H9 (cell line): Measurements from ENCODE around the gene TEK. TPM values are rescaled to one million over a fixed set of nuclear protein-coding genes. Genes with fewer than 3 reads are reported as not detected.

ENCODE experiments used
- DNase-seq: peaks from one replicate; pipeline ENCODE4 v3.0.0-alpha.2; 2017
- H2AFZ ChIP-seq: one replicate; pipeline ENCODE4 v1.6.1; 2013; ENCODE audit warnings: mild to moderate bottlenecking, low read length, control low read depth, moderate library complexity
- H2AK5ac ChIP-seq: 2 replicates; pipeline ENCODE4 v1.6.1; 2013; ENCODE audit warnings: low read length, control low read depth, mixed read lengths; ENCODE audit not compliant: insufficient read length
- H2BK120ac ChIP-seq: one replicate; pipeline ENCODE4 v1.6.1; 2013; ENCODE audit warnings: low read depth, mild to moderate bottlenecking, low read length, control low read depth, inconsistent platforms; ENCODE audit not compliant: poor library complexity, severe bottlenecking
- H2BK12ac ChIP-seq: 2 replicates; pipeline ENCODE4 v1.6.1; 2013; ENCODE audit warnings: low read length, control low read depth, mixed read lengths, low read depth; ENCODE audit not compliant: insufficient read length
- H2BK15ac ChIP-seq: 2 replicates; pipeline ENCODE4 v1.6.1; 2013; ENCODE audit warnings: low read depth, low read length, control low read depth
- H2BK20ac ChIP-seq: one replicate; pipeline ENCODE4 v1.6.1; 2013; ENCODE audit warnings: low read depth, mild to moderate bottlenecking, low read length, control low read depth, inconsistent platforms; ENCODE audit not compliant: poor library complexity, severe bottlenecking
- H2BK5ac ChIP-seq: 2 replicates; pipeline ENCODE4 v1.6.1; 2013; ENCODE audit warnings: low read length, control low read depth, mixed read lengths; ENCODE audit not compliant: insufficient read length
- H3K14ac ChIP-seq: 2 replicates; pipeline ENCODE4 v1.6.1; 2013; ENCODE audit warnings: low read length, control low read depth; ENCODE audit not compliant: insufficient read depth
- H3K18ac ChIP-seq: 2 replicates; pipeline ENCODE4 v1.6.1; 2013; ENCODE audit warnings: low read depth, mild to moderate bottlenecking, mixed read lengths, low read length, control low read depth; ENCODE audit not compliant: insufficient read length
- H3K23ac ChIP-seq: 2 replicates; pipeline ENCODE4 v1.6.1; 2013; ENCODE audit warnings: low read length, control low read depth, mixed read lengths, low read depth; ENCODE audit not compliant: insufficient read length
- H3K23me2 ChIP-seq: 2 replicates; pipeline ENCODE4 v1.6.1; 2013; ENCODE audit warnings: low read depth, mild to moderate bottlenecking, mixed read lengths, low read length, control low read depth; ENCODE audit not compliant: insufficient read length, poor library complexity, severe bottlenecking
- H3K27ac ChIP-seq: 2 replicates; pipeline ENCODE4 v1.5.1; 2013; ENCODE audit warnings: low read length, control low read depth, mixed read lengths, low read depth; ENCODE audit not compliant: insufficient read length
- H3K27me3 ChIP-seq: 2 replicates; pipeline ENCODE4 v1.6.1; 2013; ENCODE audit warnings: low read length, control low read depth, inconsistent platforms; ENCODE audit not compliant: insufficient read depth
- H3K4ac ChIP-seq: 2 replicates; pipeline ENCODE4 v1.6.1; 2013; ENCODE audit warnings: low read depth, mild to moderate bottlenecking, control low read depth, inconsistent platforms, low read length, moderate library complexity
- H3K4me1 ChIP-seq: 2 replicates; pipeline ENCODE4 v1.6.1; 2013; ENCODE audit warnings: low read length, control low read depth, inconsistent platforms; ENCODE audit not compliant: insufficient read depth
- H3K4me2 ChIP-seq: 2 replicates; pipeline ENCODE4 v1.6.1; 2013; ENCODE audit warnings: low read length, control low read depth, mixed read lengths; ENCODE audit not compliant: insufficient read length, insufficient read depth
- H3K56ac ChIP-seq: 2 replicates; pipeline ENCODE4 v1.6.1; 2013; ENCODE audit warnings: low read depth, mild to moderate bottlenecking, mixed read lengths, low read length, control low read depth; ENCODE audit not compliant: insufficient read length
- H3K79me1 ChIP-seq: 2 replicates; pipeline ENCODE4 v1.6.1; 2013; ENCODE audit warnings: low read depth, mild to moderate bottlenecking, moderate library complexity, low read length, control low read depth, inconsistent platforms; ENCODE audit not compliant: insufficient read depth, poor library complexity, severe bottlenecking
- H3K79me2 ChIP-seq: 2 replicates; pipeline ENCODE4 v1.6.1; 2013; ENCODE audit warnings: low read length, control low read depth, inconsistent platforms; ENCODE audit not compliant: insufficient read depth
- H3K9ac ChIP-seq: 2 replicates; pipeline ENCODE4 v1.6.1; 2013; ENCODE audit warnings: low read length, control low read depth, mixed read lengths; ENCODE audit not compliant: insufficient read length; ENCODE audit errors: extremely low read depth
- H3K9me3 ChIP-seq: one replicate; pipeline ENCODE4 v1.6.1; 2013; ENCODE audit warnings: low read depth, low read length, inconsistent platforms; ENCODE audit not compliant: control insufficient read depth
- H3T11ph ChIP-seq: one replicate; pipeline ENCODE4 v1.6.1; 2013; ENCODE audit warnings: mild to moderate bottlenecking, low read length, control low read depth, inconsistent platforms
- H4K20me1 ChIP-seq: one replicate; pipeline ENCODE4 v1.6.1; 2013; ENCODE audit not compliant: control insufficient read depth, insufficient read length, insufficient read depth
- H4K5ac ChIP-seq: 2 replicates; pipeline ENCODE4 v1.6.1; 2013; ENCODE audit warnings: low read depth, mild to moderate bottlenecking, mixed read lengths, low read length, control low read depth; ENCODE audit not compliant: insufficient read length
- H4K8ac ChIP-seq: replicated peaks from 2 replicates; pipeline ENCODE4 v1.6.1; 2013; ENCODE audit warnings: low read length, control low read depth, mixed read lengths, low read depth; ENCODE audit not compliant: insufficient read length
- H4K91ac ChIP-seq: 2 replicates; pipeline ENCODE4 v1.6.1; 2013; ENCODE audit warnings: low read depth, mild to moderate bottlenecking, moderate library complexity, mixed read lengths, low read length, control low read depth; ENCODE audit not compliant: insufficient read length
- H3K27ac Mint-ChIP-seq, 3 experiments: 2 replicates in 2 of 3; 3 replicates in 1 of 3; pipeline ENCODE4 v1.8.0; 2020 to 2021; ENCODE audit warnings: mixed read lengths in 3 of 3, mild to moderate bottlenecking in 1 of 3, moderate library complexity in 1 of 3
- H3K27me3 Mint-ChIP-seq: 2 replicates; pipeline ENCODE4 v1.8.0; 2021; ENCODE audit warnings: low read depth, mild to moderate bottlenecking, moderate library complexity, mixed read lengths
- H3K36me3 Mint-ChIP-seq, 3 experiments: 2 replicates in 2 of 3; 3 replicates in 1 of 3; pipeline ENCODE4 v1.8.0; 2020 to 2021; ENCODE audit warnings: low read depth in 3 of 3, mixed read lengths in 3 of 3; ENCODE audit not compliant: insufficient read depth in 1 of 3
- H3K4me1 Mint-ChIP-seq, 2 experiments: 2 replicates each; pipeline ENCODE4 v1.8.0; 2020; ENCODE audit warnings: mixed read lengths in 2 of 2
- H3K4me3 Mint-ChIP-seq, 2 experiments: 2 replicates in 1 of 2; 3 replicates in 1 of 2; pipeline ENCODE4 v1.8.0; 2020 to 2021; ENCODE audit warnings: mild to moderate bottlenecking in 2 of 2, mixed read lengths in 2 of 2, moderate library complexity in 1 of 2
- H3K9me3 Mint-ChIP-seq, 2 experiments: 2 replicates in 1 of 2; 3 replicates in 1 of 2; pipeline ENCODE4 v1.8.0; 2020; ENCODE audit warnings: mild to moderate bottlenecking in 2 of 2, mixed read lengths in 2 of 2, moderate library complexity in 1 of 2
- CTCF ChIP-seq: fragments of 200-600 bp; sonication (generic); conservative IDR thresholded peaks from 3 replicates; pipeline ENCODE4 v1.8.0; 2021; ENCODE audit warnings: antibody characterized with exemption, mild to moderate bottlenecking
- WGBS: extraction: QIAGEN DNeasy Blood & Tissue Kit; methylation state at CpG from one replicate; pipeline ENCODE4 v1.1.7; 2013; ENCODE audit warnings: missing lambda C conversion rate, low lambda C conversion rate, mixed read lengths; ENCODE audit not compliant: insufficient read length; ENCODE audit errors: extremely low coverage; 5-methylcytosine and 5-hydroxymethylcytosine counted together
- total RNA-seq: library from RNA; stranded (reverse); gene quantifications from 2 replicates; pipeline ENCODE4 v1.2.1, GENCODE V29; 2021

TEK gene
- total RNA-seq, 1 experiment from 2014 or later, result 1.8 TPM

- Histone ChIP-seq H4K91ac (no peak overlapping the region), H3K4me2 (no peak overlapping the region), H4K20me1 (no peaks in the 10 kb centered on the region), H2AK5ac (no peak overlapping the region), H3K9me3 (no peaks in the 10 kb centered on the region), H2BK5ac (no peak overlapping the region), H3K23me2 (no peaks in the 10 kb centered on the region), H3K79me1 (no peaks in the 10 kb centered on the region), H2BK20ac (no peak overlapping the region), H3K14ac (no peak overlapping the region), H2AFZ (no peak overlapping the region), H2BK120ac (no peak overlapping the region), H3K79me2 (no peaks in the 10 kb centered on the region), H4K8ac (no peak overlapping the region), H3K4ac (no peak overlapping the region), H3K18ac (no peak overlapping the region), H3T11ph (no peak overlapping the region), H3K23ac (no peak overlapping the region), H2BK12ac (no peak overlapping the region), H3K56ac (no peak overlapping the region), H3K4me1 (no peaks in the 10 kb centered on the region), H3K27ac (no peak overlapping the region), H4K5ac (no peak overlapping the region), H3K9ac (no peak overlapping the region), H3K27me3 (no peaks in the 10 kb centered on the region), H2BK15ac (no peak overlapping the region)
- H3K9me3 Mint-ChIP-seq, result no peaks in the 10 kb centered on the region
- no peak for DNase-seq
- H3K4me1 Mint-ChIP-seq, result peaks cover 4 to 5% of the 10 kb centered on the region in 2 experiments; a peak in 2 of 4 replicates
- H3K27ac Mint-ChIP-seq, result no peak overlapping the region
- no peaks in the 10 kb centered on the region for H3K27me3 Mint-ChIP-seq
- no CpG with 5 or more reads among the region's 1 CpG for WGBS
- TF ChIP-seq CTCF, result no peak
- no peak overlapping the region for H3K4me3 Mint-ChIP-seq
- H3K36me3 Mint-ChIP-seq, result peaks cover 0 to 2% (median 0%) of the 10 kb centered on the region in 3 experiments; a peak in 1 of 7 replicates
Observed at GRCh38 chr9:27065288-27065687, 43.7 kb upstream of the TEK start.
